Measurements from ENCODE around the gene NOL4.
"Not testable (repeated sequence)": the region's sequence is repeated elsewhere in the genome, so short reads cannot be mapped to it uniquely, and the experiment has no call there.

Gene NOL4, protein sequence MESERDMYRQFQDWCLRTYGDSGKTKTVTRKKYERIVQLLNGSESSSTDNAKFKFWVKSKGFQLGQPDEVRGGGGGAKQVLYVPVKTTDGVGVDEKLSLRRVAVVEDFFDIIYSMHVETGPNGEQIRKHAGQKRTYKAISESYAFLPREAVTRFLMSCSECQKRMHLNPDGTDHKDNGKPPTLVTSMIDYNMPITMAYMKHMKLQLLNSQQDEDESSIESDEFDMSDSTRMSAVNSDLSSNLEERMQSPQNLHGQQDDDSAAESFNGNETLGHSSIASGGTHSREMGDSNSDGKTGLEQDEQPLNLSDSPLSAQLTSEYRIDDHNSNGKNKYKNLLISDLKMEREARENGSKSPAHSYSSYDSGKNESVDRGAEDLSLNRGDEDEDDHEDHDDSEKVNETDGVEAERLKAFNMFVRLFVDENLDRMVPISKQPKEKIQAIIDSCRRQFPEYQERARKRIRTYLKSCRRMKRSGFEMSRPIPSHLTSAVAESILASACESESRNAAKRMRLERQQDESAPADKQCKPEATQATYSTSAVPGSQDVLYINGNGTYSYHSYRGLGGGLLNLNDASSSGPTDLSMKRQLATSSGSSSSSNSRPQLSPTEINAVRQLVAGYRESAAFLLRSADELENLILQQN

DNA sequence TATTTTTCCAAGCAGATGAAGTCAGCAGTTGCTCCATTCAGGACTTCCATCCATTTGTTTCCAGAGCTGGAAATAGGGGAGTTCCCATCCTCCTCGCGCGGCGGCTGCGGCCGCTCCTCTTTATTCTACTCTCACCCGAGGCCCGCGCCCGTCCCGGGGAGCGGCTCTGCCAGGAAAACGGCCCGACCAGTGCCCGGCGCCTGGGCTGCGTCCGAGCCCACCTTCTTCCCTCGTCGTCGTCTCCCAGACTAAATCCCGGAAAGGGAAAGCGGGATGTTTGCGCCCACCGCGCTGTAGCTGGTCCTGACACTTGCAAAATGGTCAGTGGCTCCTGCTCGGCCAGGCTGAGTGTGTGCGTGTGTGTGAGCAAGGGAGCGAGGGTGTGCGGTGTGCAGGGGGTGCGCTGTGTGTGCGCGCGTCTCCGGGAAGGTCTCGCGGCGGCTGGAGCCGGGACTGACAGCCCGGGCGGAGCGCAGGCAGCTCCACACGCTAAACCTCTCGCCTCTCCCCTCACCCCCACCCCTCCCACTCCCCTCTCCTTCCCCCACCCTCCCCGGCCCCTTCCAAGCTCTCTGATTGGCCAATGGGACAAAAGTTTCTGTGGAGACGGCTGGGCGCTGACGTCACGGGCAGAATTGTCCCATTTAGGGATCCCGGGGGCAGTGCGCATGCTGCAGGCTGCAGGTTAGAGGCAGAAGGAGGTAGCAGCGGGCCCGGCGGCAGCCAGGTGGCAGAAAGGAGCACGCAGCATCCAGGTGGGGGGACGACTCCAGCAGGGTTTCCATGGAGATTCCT is at the start of gene NOL4:
Gene NOL4 (minus strand): TSS at position 491 of the 795 bp plus-strand sequence. CDS start 1,660 bp downstream, outside the sequence.
- DNase-seq: peak; percentile 60 to 84

DNA sequence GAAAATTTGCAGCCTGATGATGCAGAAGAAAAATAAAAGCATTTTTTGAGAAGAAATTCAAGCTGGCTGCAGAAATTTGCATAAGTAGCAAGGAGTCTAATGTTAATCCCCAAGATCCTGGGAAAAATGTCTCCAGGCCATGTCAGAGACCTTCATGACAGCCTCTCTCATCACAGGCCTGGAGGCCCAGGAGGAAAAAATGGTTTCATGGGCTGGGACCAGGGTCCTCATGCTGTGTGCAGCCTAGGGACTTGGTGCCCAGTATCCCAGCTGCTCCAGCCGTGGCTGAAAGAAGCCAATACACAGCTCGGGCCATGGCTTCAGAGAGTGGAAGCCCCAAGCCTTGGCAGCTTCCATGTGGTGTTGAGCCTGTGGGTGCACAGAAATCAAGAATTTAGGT is 41.3 kb upstream of the NOL4 start:
- not testable (repeated sequence) for DNase-seq

DNA sequence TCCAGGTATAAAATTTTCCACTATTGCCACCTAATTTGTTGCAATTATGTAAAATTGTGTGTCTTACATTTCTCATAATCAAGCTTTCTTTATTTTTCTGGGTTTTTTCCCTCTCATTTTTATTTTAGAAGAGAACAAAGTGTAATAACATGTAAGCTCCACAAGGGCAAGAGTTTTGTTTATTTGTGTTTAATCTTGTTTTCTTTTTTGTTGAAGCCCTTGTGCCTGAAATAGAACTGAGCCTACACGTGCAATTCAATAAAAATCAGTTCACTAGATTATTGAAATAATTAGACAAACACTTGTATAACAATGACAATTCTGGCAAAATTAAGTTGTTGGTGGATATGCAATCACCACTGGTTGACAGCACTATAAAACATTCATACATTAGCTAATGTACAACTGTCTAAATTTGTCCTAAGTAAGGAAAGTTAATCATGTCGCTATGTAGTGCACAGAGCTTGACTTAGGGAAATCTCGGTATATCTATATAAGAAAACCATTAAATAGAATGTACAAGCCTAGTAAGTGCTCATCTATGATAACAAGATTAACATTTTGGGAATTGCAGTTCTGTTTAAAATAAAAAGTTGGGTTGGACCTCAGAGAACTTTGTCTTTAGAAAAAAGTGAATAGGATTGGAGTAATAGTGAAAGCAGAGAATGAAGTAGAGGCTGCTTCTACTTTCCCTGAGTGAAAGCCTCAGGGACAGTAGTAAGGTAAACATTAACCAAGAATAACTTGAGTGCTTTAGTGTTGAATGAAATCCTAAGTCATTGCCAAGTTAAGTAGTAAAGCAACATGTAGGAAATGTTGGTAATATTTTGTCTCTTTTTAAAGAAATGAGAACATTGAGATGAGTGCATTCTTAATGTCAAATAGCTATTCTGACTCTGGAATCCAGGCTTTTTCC is 37.4 kb upstream of the NOL4 start:
- no peak for DNase-seq

DNA sequence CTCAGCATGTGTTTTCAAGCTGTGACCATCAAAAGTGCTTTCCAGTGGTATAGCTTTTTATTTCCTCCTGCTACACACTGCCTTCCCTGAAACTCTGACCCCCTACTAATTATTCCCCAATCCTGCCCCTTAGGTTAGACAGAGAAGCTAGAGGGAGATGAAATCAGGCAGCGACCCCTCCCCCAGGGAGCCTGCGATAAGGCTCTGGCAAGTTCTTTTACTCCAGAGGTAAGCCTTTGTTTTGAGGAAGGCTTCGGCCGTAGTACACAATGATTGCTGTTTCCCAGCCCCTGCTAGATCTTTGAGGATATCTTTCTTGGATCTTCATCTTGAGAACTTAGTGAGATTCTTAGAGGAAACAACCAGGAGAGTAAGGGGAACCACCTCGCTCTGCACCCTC is 33.5 kb upstream of the NOL4 start:
- DNase-seq: no peak

DNA sequence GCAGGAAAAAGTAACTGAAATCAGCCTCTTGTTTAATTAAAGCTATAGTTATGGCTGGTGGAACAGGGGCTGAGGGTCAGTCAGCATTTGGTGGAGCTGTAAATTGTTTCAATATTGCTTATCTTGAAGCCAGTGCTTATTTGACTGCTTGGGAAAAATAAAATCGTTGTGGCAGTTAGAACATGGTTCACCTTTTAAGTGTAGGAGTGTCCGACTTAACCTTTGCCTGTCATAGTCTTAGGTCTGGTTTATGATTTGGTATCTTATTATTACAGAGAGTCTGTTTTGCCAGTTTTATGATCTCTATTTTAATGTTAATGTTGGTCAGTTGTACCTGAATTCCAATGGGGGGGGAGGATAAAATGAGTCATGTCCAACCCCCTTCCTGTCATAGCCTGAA is 27.2 kb upstream of the NOL4 start:
- DNase-seq: no peak

DNA sequence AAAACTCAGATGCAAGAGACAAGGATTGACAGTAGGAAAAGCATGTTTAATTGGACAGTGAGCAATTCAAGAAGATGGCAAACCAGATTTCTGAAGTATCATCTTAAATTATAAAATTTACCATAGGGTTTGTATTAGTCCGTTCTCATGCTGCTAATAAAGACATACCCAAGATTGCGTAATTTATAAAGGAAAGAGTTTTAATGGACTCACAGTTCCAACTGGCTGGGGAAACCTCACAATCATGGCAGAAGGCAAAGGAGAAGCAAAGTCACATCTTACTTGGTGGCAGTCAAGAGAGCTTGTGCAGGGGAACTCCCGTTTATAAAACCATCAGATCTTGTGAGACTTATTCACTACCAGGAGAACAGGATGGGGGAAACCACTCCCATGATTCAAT is 24.0 kb upstream of the NOL4 start:
- no peak for DNase-seq

DNA sequence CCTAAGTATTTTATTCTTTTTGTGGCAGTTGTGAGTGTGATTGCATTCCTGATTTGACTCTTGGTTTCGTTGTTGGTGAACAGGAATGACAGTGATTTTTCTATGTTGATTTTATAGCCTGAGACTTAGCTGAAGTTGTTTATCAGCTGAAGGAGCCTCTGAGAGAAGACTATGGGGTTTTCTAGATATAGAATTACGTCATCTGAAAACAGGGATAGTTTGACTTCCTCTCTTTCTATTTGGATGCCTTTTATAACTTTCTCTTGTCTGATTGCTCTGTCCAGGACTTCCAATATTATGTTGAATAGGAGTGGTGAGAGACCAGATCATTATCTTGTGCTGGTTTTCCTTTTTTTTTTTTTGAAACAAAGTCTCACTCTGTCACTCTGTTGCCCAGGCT is 18.0 kb upstream of the NOL4 start:
- DNase-seq: no peak

DNA sequence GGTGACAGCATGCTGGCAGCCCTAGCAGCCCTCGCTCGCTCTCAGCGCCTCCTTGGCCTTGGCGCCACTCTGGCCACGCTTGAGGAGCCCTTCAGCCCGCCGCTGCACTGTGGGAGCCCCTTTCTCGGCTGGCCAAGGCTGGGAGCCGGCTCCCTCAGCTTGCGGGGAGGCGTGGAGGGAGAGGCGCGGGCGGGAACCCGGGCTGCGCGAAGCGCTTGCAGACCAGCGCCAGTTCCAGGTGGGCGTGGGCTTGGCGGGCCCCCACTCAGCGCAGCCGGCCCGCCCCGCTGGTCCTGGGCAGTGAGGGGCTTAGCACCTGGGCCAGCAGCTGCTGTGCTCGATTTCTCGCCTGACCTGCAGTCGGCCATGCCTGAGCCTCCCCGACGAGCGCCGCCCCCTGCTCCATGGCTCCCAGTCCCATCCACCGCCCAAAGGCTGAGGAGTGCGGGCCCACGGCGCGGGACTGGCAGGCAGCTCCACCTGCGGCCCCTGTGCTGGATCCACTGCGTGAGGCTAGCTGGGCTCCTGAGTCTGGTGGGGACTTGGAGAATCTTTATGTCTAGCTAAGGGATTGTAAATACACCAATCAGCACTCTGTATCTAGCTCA is 9.2 kb upstream of the NOL4 start:
- DNase-seq: not testable (repeated sequence)

DNA sequence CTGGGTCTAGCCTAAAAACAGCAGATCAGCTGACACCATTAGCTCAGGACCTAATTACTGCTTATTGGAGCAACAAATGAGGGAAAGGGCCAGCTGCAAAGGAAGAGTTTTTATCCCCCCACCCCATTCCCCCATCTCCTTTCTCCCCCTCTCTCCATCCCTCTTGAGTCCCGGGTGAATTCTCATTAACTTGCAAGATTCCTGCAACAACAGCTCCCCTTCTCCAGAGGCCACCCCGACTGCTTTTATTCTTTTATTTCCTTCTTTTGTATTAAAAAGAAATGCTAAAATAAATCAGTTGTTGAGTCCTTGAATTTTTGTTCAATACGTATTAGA is 473 bp upstream of the NOL4 start:
- no peak for DNase-seq

DNA sequence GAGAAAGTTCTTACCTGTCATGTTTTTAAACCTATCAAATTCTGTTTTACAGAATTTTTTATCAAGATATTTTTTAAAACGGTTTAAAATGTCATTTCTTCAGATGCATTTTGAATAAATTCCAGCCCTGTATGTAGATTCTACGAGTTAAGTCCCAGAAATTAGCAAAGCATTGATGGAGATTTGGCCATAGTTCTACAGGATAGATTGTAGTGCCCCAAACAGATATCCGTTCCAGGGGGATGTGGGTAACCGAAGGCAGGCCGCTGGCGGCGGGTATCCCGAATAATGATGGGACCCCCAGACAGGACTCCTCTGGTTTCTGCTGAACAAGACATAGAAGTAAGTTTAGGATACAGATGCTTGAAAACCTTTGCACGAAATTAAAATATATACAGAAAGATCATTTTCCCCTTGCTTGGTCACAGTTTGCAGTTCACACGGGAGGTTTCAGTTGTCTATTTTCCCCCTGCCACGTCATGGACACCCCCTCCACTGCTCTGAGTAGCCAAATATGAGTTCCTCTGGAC is 755 bp downstream of the NOL4 start:
- no peak for DNase-seq

DNA sequence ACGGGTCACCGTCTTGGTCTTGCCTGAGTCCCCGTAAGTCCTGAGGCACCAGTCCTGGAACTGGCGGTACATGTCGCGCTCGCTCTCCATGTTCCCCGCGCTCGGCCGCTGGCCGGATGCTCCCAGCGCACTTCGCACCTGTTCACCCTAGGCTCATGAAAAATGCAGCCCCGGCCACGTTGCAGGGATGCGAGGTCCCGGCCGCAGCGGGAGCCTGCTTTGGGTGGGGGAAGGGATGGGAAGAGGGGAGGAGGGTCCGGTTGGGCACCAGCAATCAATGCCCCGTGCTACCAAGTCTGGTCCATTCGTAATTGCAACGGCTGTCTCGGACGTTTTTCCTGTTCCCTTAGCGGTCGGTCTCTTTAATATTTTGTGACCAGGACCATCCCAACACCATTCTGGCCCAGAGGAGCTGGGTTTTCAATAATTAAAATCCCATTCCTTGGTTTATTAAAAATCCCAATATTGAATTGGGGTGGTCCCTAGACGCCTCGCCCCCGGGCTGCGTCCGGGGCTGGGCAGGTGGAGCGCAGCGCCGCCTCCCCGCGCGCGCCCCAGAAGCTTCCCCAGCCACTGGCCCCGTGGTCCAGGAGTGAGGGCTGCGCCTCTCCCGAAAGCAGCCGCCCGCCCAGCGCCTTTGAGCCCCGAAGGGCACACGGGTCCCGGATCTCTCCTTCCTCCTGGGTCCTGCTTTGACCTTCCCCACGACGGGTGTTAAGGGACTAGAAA is 1.4 kb downstream of the NOL4 start:
- peak in 1 of 2 experiments; percentile 35 for DNase-seq

DNA sequence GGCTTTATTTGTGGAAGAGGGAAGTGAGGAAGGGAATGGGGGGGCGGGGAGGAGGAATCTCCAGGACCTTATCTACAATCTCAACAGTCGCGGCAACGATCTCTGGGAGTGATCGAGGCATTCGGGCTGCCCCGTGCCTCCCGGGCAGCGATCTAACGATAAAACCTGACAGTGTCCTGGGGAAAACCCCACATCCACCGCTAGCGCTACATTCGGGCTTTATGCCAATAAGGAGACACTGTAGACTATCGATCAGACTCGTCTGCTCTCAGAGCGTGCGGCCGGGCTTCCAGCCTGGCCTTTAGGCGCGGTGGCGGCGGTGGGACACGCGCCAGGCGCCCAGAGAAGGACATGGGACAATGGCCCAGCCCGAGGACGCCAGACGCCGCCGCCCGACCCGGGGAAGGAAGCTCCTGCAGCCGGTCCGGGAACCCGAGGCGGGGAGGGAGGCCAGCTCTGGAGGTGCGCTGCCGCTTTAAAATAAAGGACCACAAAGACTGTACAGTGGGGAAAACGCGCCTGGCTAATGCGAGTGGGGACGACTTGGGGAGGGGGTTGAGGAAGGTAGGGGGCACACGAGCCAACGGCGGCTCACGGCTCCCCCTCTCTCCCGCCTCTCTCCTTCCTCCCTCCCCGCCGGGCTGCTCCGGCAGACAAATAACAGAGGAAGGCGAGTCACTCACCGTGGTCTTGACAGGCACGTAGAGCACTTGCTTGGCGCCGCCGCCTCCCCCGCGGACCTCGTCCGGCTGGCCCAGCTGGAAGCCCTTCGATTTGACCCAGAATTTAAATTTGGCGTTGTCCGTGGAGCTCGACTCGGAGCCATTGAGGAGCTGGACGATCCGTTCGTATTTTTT is 2.2 kb downstream of the NOL4 start:
- peak in 1 of 2 experiments; percentile 38 for DNase-seq

DNA sequence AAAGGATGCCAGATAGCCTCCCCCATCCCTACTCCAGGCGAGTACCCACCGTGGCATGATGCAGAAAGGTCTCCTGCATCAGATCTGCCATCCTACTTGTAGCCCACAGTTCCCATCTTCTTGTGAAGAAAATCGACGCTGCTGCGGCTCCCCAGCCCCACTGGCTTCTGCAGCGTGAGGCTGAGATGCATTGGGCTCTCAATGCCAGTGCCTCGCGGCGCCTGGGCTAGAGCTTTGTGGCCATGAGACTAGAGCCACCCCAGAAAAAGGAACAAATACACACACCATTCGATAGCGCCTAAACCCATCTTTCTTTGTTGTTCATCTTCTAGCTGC is 2.8 kb downstream of the NOL4 start:
- DNase-seq: peak in 1 of 2 experiments; percentile 36

DNA sequence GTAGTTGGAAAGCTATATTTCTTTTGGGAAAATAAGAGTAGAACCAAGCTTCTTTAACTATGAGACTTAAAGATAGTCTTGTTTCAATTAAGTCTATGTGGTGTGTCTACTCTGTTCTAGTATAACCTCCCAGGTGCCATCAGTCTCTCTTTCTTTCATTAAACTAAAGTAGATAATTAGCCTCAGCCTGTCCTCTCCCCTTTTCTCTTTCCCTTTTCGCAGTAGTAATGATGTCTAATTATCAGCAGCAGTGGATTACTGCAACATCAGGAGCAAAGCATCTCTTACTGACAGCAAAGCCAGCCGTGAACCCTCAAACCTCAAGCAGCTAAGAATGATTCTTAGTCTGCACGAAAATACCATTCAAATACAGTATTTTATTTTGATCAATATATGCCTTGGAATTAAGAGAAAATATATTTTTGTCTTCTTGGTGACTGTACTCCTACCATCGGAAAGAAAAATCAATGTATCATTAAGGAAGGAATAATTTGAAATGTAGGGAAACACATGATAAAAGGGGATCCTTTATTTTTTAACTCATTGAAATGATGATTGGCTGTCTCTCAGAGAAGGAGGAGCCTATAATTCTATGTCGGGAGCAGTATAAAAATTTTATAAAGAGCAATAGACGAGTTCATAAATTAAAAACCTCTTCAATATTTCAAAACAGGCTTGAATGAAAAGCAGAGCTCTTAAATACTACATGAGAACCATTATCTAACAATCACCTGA is 4.5 kb downstream of the NOL4 start:
- no peak for DNase-seq

DNA sequence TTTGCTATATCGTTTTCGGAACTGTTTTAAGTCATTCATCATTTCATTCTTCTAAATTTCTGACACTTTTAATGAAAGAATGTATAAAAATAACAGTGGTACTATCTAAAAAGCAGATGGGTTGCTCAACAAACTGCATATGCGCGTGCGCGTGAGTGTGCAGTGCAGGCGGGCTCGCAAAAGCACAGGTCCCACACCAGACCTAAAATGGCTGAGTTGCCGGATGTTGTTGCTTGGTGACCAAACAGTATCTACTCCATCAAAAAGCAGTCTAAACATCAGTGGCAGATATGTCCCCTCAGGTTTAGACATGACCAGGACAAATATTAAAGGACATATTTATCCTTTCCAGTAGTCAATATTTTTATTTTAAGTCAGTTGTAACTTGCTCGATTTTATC is 5.1 kb downstream of the NOL4 start:
- no peak for DNase-seq

DNA sequence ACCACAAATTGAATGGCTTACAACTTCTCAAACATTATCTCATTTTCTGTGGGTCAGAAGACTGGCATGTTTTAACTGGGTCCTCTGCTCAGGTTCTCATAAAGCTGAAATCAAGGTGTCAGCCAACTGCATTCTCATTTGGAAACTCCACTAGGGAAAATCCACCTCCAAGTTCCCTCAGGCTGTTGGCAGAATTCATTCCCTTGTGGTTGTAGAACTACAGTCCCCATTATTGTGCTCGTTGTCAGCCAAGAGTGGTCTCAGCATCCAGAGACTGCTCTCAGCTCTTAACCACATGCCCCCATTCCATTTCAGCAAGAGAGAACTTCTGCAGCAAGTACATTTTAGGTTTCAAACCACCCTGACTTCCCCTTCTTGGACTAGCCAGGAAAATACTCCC is 12.2 kb downstream of the NOL4 start:
- no peak for DNase-seq

DNA sequence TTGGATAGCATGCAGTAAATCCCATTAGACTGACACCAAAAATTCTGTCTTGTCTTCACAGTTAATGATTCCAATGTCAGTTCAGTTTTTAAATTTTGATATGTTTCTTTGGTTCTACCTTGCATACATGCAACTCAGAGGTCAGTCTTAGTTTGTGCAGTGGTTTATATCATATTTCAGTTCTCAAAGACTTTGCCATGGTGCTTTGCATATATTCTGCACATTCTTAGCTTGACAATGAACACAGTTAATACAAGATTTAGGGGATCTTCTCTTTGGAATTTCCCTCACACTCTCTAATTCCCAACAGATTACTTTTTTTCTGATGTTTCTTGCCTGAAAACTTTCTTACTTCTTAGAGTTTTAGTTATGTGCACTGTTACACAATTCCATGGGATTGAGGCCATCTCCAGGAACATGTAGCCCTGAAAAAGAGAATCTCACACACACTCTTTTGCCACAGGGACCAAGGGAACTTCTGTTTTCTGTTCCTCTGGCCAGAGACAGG is 17.3 kb downstream of the NOL4 start:
- DNase-seq: no peak

DNA sequence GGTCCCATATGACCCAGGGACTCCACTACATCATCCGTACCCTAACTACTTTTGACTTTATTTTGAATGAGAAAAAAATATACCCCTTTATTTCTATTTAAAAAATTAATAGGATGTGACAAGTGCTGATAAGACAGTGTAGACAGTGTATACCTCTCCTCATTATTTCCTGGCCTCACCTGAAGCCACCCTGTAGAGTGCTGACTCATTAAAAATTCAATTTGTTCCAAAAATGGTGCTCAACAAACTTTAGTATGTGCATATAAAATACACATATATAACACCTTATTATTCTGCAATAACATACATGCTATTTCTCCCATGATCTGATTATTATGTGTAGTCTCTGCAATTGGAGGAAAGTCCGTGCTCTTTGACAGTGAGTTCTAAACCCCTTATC is 20.8 kb downstream of the NOL4 start:
- DNase-seq: no peak

DNA sequence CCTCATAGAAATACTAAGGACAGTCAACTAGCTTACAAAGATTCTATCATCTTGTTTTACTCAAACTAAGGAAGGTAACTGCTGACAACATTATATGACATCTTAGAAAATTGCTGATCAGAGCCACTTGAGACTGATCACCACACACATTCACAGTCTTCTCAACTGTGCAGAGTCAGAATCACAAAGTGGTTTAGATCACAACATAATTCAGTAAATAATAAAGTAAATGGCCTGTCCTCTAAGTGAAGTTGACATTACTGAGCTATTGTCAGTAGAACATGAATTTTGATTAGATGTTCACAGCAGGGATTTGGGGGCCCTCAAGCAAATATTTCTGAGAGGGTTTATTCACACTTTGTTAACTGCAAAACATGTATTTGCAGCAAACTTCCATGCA is 28.5 kb downstream of the NOL4 start:
- DNase-seq: no peak

DNA sequence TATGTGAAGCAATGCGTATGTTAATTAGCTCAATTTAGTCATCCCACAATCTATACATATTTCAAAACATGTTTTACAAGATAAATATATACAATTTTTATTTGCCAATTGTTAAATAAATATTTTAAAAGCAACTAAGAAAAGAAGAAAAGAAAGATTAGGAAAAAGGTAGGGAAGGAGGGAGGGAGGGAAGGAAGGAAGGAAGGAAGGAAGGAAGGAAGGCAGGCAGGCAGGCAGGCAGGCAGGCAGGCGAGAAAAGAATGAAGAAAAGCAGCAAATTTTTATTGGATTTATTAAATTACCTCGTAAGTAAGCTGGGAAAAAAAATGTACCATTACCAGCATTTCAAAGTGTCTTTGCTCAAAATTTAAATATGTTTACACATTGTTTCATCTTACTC is 30.5 kb downstream of the NOL4 start:
- DNase-seq: no peak
